SH-SY5Y (cell line): ENCODE results near the gene PRKAG3.

Source experiments
- GATA2 ChIP-seq: IDR thresholded peaks from 2 replicates; pipeline ENCODE4 v1.6.1; 2011; ENCODE audit warnings: mild to moderate bottlenecking, low read depth, low read length
- GATA3 ChIP-seq: IDR thresholded peaks from 2 replicates; pipeline ENCODE4 v1.6.1; 2011; ENCODE audit warnings: low read depth, mild to moderate bottlenecking, low read length, moderate library complexity

DNA sequence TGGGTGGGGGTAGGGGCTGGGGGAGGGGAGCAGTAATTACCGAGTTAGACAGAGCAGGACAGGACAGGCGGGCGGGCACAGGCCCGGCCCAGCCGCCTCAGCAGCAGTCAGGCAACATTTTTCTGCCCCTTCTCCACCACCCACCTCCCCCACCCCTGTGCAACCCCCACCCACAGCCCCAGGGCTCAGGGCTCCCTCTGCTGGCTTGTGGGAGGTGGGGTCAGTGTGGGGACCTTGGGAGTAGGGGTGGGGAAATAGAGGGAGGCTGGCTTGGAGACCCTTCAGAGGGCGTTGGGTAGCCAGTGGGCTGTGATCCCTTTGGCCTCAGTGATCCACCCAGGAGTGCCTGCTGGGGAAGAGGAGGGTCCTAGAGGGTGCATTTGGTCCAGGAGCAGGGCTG, 34.4 kb upstream of the PRKAG3 start:
- TF ChIP-seq GATA2, result no peak
- TF ChIP-seq GATA3, result no peak
